ENCODE measurements around the gene KIAA1671.
A peak's percentile ranks its signal among the peaks of the same experiment; 100 is the strongest.

KIAA1671 gene

DNA sequence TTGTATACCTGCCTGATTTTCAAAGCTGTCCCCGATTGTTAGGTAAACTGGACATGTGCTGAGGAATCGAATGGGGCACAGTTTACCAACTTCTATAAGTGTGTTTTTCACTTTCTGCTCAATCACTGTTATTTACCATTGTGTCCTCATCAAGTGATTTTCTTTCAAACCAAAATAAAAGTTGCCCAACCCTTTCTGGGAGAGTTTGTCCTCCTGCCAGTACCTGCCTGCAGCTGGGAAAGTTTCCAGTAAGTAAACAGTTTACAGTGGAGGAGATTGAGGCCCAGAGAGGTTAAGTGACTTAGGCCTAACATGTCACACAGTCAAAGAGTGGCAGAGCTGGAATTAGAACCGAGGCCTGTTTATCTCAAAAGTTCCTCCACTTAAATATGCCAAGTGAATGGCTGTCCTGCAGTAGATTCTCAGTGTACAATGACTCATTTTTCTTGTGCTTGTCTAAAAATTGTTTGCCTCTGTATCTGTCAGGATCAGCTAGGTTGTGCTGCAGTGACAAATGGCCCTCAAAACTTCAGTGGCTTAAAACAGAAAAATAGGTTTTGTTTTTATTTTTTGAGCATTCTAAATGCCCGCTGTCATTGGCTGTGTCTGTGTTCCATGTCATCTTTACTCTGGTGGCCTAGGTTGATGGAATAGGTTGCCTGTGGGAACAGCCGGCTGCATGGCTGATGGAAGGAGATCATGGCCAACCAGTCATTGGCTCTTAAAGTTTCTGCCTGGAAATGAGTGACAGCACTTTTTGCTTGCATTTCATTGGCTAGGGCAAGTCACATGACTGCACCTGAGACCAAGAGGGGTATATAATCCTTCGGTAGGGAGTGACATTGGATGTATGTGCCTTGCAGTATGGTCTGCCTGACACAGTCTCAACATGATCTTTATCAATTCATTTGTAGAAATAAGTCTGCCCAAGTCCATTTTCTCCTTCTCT, 185.3 kb downstream of the KIAA1671 start:
- no peaks in the 10 kb centered on the region for H3K27me3 ChIP-seq (ENCODE audit: insufficient read depth, low read length, poor library complexity)
- H3K56ac ChIP-seq (ENCODE audit: low read length): no peak overlapping the region
- H3K4me3 ChIP-seq (ENCODE audit: low read length): no peak overlapping the region
- H2BK15ac ChIP-seq (replicated peaks; ENCODE audit: low read depth): no peak overlapping the region
- no peak overlapping the region for H2BK120ac ChIP-seq (ENCODE audit: low read depth, low read length)
- no peak overlapping the region for H4K5ac ChIP-seq (ENCODE audit: low read length)
- peak; percentile 32 for DNase-seq
- H3K9ac ChIP-seq (ENCODE audit: low read length): no peak overlapping the region
- no peak overlapping the region for H3K4me2 ChIP-seq (ENCODE audit: low read length)
- H3K4me1 ChIP-seq (ENCODE audit: control insufficient read depth, low read depth, low read length): no peaks in the 10 kb centered on the region
- no peak overlapping the region for H3K4ac ChIP-seq (ENCODE audit: low read depth, low read length)
- H3K36me3 ChIP-seq (ENCODE audit: control insufficient read depth, insufficient read depth, low read length): no peaks in the 10 kb centered on the region
- no peak overlapping the region for H2BK5ac ChIP-seq (ENCODE audit: low read length)
- no peak overlapping the region for H2AK5ac ChIP-seq (ENCODE audit: low read length)
- H3K79me1 ChIP-seq (ENCODE audit: low read length): peaks cover 3% of the 10 kb centered on the region
- no peak overlapping the region for H3K27ac ChIP-seq (ENCODE audit: low read depth, low read length)
- H4K8ac ChIP-seq (ENCODE audit: low read depth, low read length): no peak overlapping the region
- no peak overlapping the region for H3K23ac ChIP-seq (ENCODE audit: low read length)
- no peaks in the 10 kb centered on the region for H3K79me2 ChIP-seq (ENCODE audit: control insufficient read depth, insufficient read depth, low read length)
- WGBS (ENCODE audit: extremely low coverage, insufficient coverage, low lambda C conversion rate): no CpG with 5 or more reads among the region's 6 CpGs
- no peak overlapping the region for H3K18ac ChIP-seq (ENCODE audit: low read length)

DNA sequence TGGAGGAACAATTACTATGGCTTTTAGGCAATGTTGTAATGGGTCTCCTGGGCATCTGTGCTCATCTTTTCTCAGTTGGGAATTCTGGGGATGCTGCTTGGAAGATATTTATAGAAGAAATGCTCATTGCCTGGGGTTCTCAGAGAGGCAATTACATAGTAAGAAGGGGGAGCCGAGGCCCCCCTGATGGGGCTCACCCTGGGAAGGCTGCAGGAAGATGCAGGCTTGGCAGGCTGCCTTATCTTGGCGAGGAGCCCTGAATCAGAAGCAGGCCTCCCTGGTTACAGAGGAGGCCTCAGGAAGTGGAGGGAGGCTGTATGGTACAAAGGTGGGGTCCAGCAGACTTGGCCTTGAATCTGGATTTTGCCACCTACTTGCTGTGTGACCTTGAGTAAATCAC, 186.5 kb downstream of the KIAA1671 start:
- H3K9ac ChIP-seq (ENCODE audit: low read length): no peak overlapping the region
- H3K4me1 ChIP-seq (ENCODE audit: control insufficient read depth, low read depth, low read length): no peaks in the 10 kb centered on the region
- H3K4ac ChIP-seq (ENCODE audit: low read depth, low read length): no peak overlapping the region
- no peak overlapping the region for H2AK5ac ChIP-seq (ENCODE audit: low read length)
- H3K79me1 ChIP-seq (ENCODE audit: low read length): peaks cover 3% of the 10 kb centered on the region
- H2BK5ac ChIP-seq (ENCODE audit: low read length): no peak overlapping the region
- DNase-seq: no peak
- H2BK120ac ChIP-seq (ENCODE audit: low read depth, low read length): no peak overlapping the region
- H3K36me3 ChIP-seq (ENCODE audit: control insufficient read depth, insufficient read depth, low read length): no peaks in the 10 kb centered on the region
- no peak overlapping the region for H3K56ac ChIP-seq (ENCODE audit: low read length)
- no peak overlapping the region for H3K27ac ChIP-seq (ENCODE audit: low read depth, low read length)
- no peak overlapping the region for H3K18ac ChIP-seq (ENCODE audit: low read length)
- H3K4me3 ChIP-seq (ENCODE audit: low read length): no peak overlapping the region
- H2BK15ac ChIP-seq (replicated peaks; ENCODE audit: low read depth): no peak overlapping the region
- H4K8ac ChIP-seq (ENCODE audit: low read depth, low read length): no peak overlapping the region
- H3K27me3 ChIP-seq (ENCODE audit: insufficient read depth, low read length, poor library complexity): no peaks in the 10 kb centered on the region
- H3K79me2 ChIP-seq (ENCODE audit: control insufficient read depth, insufficient read depth, low read length): no peaks in the 10 kb centered on the region
- H4K5ac ChIP-seq (ENCODE audit: low read length): no peak overlapping the region
- no peak overlapping the region for H3K23ac ChIP-seq (ENCODE audit: low read length)
- no CpG with 5 or more reads among the region's 2 CpGs for WGBS (ENCODE audit: extremely low coverage, insufficient coverage, low lambda C conversion rate)
- no peak overlapping the region for H3K4me2 ChIP-seq (ENCODE audit: low read length)

DNA sequence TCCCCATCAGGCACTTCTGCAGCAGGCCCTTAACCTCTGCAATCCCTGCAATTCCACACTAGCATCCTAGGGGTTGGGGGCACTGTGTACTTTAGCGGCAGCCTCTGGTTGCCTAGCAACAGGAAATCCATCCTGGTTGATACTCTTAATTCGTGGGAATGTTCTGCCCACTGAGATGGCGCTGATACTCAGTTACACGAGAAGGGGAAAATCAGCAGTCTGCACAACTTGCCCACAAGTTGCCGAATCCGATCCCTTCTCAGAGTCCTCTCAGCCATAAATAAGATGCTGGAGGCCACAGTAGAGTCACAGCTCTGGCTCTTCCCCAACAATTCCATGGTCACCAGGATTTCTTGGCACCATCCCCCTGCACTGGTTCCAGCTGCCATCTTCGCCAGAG, 189.6 kb downstream of the KIAA1671 start:
- H3K36me3 ChIP-seq (ENCODE audit: control insufficient read depth, insufficient read depth, low read length): no peaks in the 10 kb centered on the region
- H3K79me2 ChIP-seq (ENCODE audit: control insufficient read depth, insufficient read depth, low read length): no peaks in the 10 kb centered on the region
- H4K8ac ChIP-seq (ENCODE audit: low read depth, low read length): no peak overlapping the region
- H3K56ac ChIP-seq (ENCODE audit: low read length): no peak overlapping the region
- no peak overlapping the region for H3K9ac ChIP-seq (ENCODE audit: low read length)
- no peak overlapping the region for H3K4ac ChIP-seq (ENCODE audit: low read depth, low read length)
- H2BK5ac ChIP-seq (ENCODE audit: low read length): no peak overlapping the region
- H3K79me1 ChIP-seq (ENCODE audit: low read length): peaks cover 5% of the 10 kb centered on the region
- no peak overlapping the region for H3K4me3 ChIP-seq (ENCODE audit: low read length)
- no CpG with 5 or more reads among the region's 7 CpGs for WGBS (ENCODE audit: extremely low coverage, insufficient coverage, low lambda C conversion rate)
- peak; percentile 83 for DNase-seq
- H3K18ac ChIP-seq (ENCODE audit: low read length): no peak overlapping the region
- H3K23ac ChIP-seq (ENCODE audit: low read length): no peak overlapping the region
- H3K4me2 ChIP-seq (ENCODE audit: low read length): no peak overlapping the region
- H3K27me3 ChIP-seq (ENCODE audit: insufficient read depth, low read length, poor library complexity): no peaks in the 10 kb centered on the region
- no peaks in the 10 kb centered on the region for H3K4me1 ChIP-seq (ENCODE audit: control insufficient read depth, low read depth, low read length)
- H2BK15ac ChIP-seq (replicated peaks; ENCODE audit: low read depth): no peak overlapping the region
- H2AK5ac ChIP-seq (ENCODE audit: low read length): no peak overlapping the region
- no peak overlapping the region for H3K27ac ChIP-seq (ENCODE audit: low read depth, low read length)
- no peak overlapping the region for H2BK120ac ChIP-seq (ENCODE audit: low read depth, low read length)
- H4K5ac ChIP-seq (ENCODE audit: low read length): no peak overlapping the region

DNA sequence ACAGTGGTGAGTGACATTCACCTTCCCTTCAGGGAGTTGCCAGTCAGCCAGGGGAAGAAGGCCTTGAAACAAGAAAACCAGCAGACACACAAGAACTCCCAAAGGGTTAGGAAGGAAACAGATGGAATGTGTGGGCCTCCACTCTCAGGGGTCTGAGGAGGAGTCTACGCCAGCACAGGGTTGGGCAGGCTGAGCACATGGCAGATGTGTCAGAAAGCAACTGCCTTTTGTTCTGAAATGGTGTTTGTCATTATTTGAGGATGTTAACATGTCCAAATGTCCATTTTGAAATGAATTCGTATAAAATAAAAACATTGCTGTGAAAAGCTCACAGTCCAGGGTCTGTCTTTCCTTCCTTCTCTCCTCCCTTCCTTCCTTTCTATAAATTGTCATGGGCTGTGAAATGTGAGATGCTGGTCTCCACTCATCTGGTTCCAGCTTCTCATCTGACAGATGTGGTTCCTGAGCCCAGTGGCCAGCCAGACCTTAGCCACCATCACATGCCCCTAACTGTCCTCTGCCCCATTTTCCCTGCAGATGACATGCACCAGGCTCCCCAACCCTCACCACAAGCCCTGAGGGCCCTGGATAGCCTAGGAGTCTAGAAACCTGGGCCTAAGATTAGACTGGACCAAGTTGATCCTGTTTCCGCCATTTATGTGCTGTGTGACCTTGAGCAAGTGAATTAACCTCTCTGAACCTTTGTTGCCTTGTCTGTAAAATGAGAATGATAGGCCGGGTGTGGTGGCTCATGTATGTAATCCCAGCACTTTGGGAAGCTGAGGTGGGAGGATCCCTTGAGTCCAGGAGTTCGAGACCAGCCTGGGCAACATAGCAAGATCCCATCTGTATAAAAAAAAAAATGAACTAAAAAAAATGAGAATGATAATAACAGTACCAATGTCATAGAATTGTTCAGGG, 190.9 kb downstream of the KIAA1671 start:
- no peak overlapping the region for H3K4me2 ChIP-seq (ENCODE audit: low read length)
- H3K27me3 ChIP-seq (ENCODE audit: insufficient read depth, low read length, poor library complexity): no peaks in the 10 kb centered on the region
- no peaks in the 10 kb centered on the region for H3K79me2 ChIP-seq (ENCODE audit: control insufficient read depth, insufficient read depth, low read length)
- no peaks in the 10 kb centered on the region for H3K36me3 ChIP-seq (ENCODE audit: control insufficient read depth, insufficient read depth, low read length)
- no peak overlapping the region for H3K4me3 ChIP-seq (ENCODE audit: low read length)
- H2AK5ac ChIP-seq (ENCODE audit: low read length): no peak overlapping the region
- peaks cover 2% of the 10 kb centered on the region for H3K79me1 ChIP-seq (ENCODE audit: low read length)
- no peak overlapping the region for H4K5ac ChIP-seq (ENCODE audit: low read length)
- H4K8ac ChIP-seq (ENCODE audit: low read depth, low read length): no peak overlapping the region
- DNase-seq: no peak
- no peak overlapping the region for H3K18ac ChIP-seq (ENCODE audit: low read length)
- no peak overlapping the region for H2BK15ac ChIP-seq (replicated peaks; ENCODE audit: low read depth)
- no peak overlapping the region for H2BK120ac ChIP-seq (ENCODE audit: low read depth, low read length)
- H3K4ac ChIP-seq (ENCODE audit: low read depth, low read length): no peak overlapping the region
- no peak overlapping the region for H3K9ac ChIP-seq (ENCODE audit: low read length)
- no peak overlapping the region for H2BK5ac ChIP-seq (ENCODE audit: low read length)
- WGBS (ENCODE audit: extremely low coverage, insufficient coverage, low lambda C conversion rate): no CpG with 5 or more reads among the region's 5 CpGs
- H3K23ac ChIP-seq (ENCODE audit: low read length): no peak overlapping the region
- H3K56ac ChIP-seq (ENCODE audit: low read length): no peak overlapping the region
- peaks cover 2% of the 10 kb centered on the region for H3K4me1 ChIP-seq (ENCODE audit: control insufficient read depth, low read depth, low read length)
- no peak overlapping the region for H3K27ac ChIP-seq (ENCODE audit: low read depth, low read length)

DNA sequence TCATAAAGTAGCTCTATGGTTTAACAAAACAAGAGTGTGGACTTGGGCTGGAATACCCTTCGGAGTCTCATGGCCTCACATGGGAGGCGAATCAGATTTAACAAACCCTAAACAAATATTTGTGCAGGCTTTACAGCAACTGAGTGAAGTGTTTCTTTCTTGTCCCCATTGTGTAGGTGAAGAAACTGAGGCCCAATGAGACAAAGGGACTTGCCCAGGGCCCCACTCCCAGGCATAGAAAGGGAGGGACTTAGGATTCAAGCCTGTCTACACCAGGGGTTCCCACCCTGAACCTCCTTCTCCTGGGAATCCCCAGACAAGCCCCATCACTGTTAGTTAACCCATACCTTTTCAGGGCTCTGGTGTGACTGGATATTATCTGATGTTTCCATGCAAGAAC, 192.0 kb downstream of the KIAA1671 start:
- H2AK5ac ChIP-seq (ENCODE audit: low read length): no peak overlapping the region
- no peaks in the 10 kb centered on the region for H3K36me3 ChIP-seq (ENCODE audit: control insufficient read depth, insufficient read depth, low read length)
- no peak overlapping the region for H3K4me2 ChIP-seq (ENCODE audit: low read length)
- no CpG with 5 or more reads among the region's 2 CpGs for WGBS (ENCODE audit: extremely low coverage, insufficient coverage, low lambda C conversion rate)
- H3K4ac ChIP-seq (ENCODE audit: low read depth, low read length): no peak overlapping the region
- no peak for DNase-seq
- H2BK5ac ChIP-seq (ENCODE audit: low read length): no peak overlapping the region
- no peak overlapping the region for H3K56ac ChIP-seq (ENCODE audit: low read length)
- H3K4me3 ChIP-seq (ENCODE audit: low read length): no peak overlapping the region
- H3K4me1 ChIP-seq (ENCODE audit: control insufficient read depth, low read depth, low read length): peaks cover 2% of the 10 kb centered on the region
- H3K9ac ChIP-seq (ENCODE audit: low read length): no peak overlapping the region
- no peaks in the 10 kb centered on the region for H3K79me2 ChIP-seq (ENCODE audit: control insufficient read depth, insufficient read depth, low read length)
- H4K5ac ChIP-seq (ENCODE audit: low read length): no peak overlapping the region
- no peak overlapping the region for H2BK15ac ChIP-seq (replicated peaks; ENCODE audit: low read depth)
- peaks cover 2% of the 10 kb centered on the region for H3K79me1 ChIP-seq (ENCODE audit: low read length)
- H3K27me3 ChIP-seq (ENCODE audit: insufficient read depth, low read length, poor library complexity): no peaks in the 10 kb centered on the region
- no peak overlapping the region for H3K27ac ChIP-seq (ENCODE audit: low read depth, low read length)
- H4K8ac ChIP-seq (ENCODE audit: low read depth, low read length): no peak overlapping the region
- no peak overlapping the region for H3K23ac ChIP-seq (ENCODE audit: low read length)
- H2BK120ac ChIP-seq (ENCODE audit: low read depth, low read length): no peak overlapping the region
- H3K18ac ChIP-seq (ENCODE audit: low read length): no peak overlapping the region

All from mesendoderm (in vitro differentiated cells).